NCI-H446 (cell line): ENCODE data around the gene CD99.
"Not testable (repeated sequence)": the region's sequence is repeated elsewhere in the genome, so short reads cannot be mapped to it uniquely, and the experiment has no call there.

Experiments
- DNase-seq, 2 experiments: peaks; one replicate each; lab custom pipeline; 2025; lab: John Stamatoyannopoulos, UW

Gene CD99

GRCh38 chrX:2732076-2732475, 41.0 kb downstream of the CD99 start:
- no peak for DNase-seq

DNA sequence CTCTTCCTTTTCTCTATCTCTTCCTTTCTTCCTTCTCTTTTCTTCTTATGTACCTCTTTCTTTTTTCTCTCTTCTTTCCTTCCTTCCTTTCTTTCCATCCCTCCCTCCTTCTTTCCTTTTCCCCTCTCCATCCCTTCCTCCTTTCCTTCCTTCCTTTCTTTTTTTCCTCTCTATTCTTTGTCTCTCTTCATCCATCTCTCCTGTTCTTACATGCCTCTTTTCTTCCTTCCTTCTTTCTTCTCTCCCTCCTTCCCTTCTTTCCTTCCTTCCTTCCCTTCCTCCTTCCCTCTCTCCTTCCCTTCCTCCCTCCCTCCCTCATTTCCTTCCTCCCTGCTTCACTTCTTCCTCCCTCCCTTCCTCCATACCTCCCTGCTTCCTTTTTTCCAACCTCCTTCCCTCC, 41.6 kb downstream of the CD99 start:
- DNase-seq: no peak

- DNase-seq: no peak
Measured at GRCh38 chrX:2733286-2733685, 42.2 kb downstream of the CD99 start.

DNA sequence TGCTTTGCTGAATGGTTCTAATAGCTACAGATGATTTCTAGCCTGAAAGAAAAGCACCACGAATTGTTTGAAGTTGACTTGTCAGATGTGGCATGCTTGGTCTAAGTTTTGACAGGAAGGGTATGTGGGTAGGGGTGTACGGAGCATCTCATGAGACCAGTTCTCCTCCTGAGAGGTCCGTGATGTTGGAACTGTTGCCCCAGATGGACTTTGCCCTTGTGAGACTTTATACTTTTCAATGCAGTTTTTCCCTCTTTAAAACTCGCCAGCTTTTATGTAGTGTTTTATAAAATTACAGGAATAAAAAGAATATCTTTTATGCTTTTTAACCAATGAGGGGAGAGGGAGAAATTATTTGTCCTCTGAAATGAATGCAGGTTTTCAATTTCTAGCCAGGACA, 44.2 kb downstream of the CD99 start:
- no peak for DNase-seq

- DNase-seq: no peak
Measured at GRCh38 chrX:2740672-2741071, 49.6 kb downstream of the CD99 start.

- DNase-seq: no peak
Measured at GRCh38 chrX:2741386-2741785, 50.3 kb downstream of the CD99 start.

GRCh38 chrX:2746250-2746649, 55.2 kb downstream of the CD99 start:
- DNase-seq: not testable (repeated sequence)

DNA sequence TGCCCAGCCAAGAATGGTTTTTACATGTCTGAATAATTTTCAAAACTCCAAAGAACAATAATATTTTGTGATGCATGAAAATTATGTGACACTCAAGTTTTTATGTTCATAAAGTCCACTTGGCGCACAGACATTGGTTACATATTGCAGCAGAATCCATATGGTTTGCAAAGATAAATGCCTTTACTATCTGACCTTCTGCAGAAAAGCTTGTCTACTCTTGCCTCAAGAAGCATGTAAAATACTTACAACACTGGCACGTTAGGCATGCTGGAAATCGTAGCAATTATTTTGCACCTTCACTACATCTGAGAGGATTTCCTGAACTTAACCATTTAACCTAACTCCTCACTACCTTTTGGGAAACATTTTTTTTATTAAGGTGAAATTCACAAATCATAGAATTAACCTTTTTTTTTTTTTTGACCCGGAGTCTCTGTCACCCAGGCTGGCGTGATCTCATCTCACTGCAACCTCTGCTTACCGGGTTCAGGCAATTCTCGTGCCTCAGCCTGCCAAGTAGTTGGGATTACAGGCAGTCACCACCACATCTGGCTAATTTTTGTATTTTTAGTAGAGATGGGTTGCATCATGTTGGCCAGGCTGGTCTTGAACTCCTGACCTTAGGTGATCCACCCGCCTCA, 57.2 kb downstream of the CD99 start:
- no peak for DNase-seq

- DNase-seq: no peak
Measured at GRCh38 chrX:2748815-2749188, 57.7 kb downstream of the CD99 start.

GRCh38 chrX:2751291-2751690, 60.2 kb downstream of the CD99 start:
- no peak for DNase-seq

GRCh38 chrX:2751874-2752300, 60.8 kb downstream of the CD99 start, which contains the start of gene XG:
Gene XG (plus strand): TSS chrX:2752040. CDS start chrX:2752275, 235 bp downstream.
- not testable (repeated sequence) for DNase-seq

- DNase-seq: not testable (repeated sequence)
Measured at GRCh38 chrX:2752441-2752840, 61.3 kb downstream of the CD99 start.

- not testable (repeated sequence) for DNase-seq
Measured at GRCh38 chrX:2755163-2755715, 64.1 kb downstream of the CD99 start.

DNA sequence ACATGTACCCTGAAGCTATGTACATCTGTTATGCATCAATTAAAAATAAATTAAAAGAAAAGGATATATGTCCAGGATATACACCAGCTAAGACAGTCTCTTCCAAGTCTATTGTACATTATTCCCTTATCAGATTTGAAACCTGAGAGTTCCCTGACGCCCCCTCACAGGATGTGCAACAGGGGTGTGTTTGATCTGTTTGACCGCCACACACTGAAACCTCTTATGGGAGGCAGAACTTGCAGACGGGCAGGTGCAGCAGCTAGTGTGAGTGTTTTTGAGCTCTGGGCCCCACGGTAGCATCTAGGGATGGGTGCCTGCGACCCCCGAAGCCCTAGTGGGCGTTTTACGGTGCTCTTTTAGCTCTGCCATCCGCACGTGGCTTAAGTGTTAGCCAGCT, 65.5 kb downstream of the CD99 start:
- no peak for DNase-seq

DNA sequence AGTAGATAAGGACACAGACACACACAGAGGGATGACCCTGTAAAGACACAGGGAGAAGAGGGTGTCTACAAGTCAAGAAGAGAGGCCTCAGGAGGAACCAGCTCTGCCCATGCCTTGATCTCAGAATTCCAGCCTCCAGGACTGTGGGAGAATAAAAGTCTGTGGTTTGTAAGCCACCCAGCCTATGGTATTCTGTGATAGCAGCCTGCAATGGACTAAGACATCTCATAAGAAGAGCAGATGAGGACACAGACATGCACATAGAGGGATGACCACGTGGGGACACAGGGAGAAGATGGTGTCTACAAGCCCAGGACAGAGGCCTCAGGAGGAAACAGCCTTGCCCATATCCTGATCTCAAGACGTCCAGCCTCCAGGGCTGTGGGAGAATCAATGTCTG, 70.2 kb downstream of the CD99 start:
- DNase-seq: no peak

GRCh38 chrX:2762671-2763070, 71.6 kb downstream of the CD99 start:
- not testable (repeated sequence) for DNase-seq

GRCh38 chrX:2764766-2765548, 73.9 kb downstream of the CD99 start:
- DNase-seq: not testable (repeated sequence)

GRCh38 chrX:2765549-2765830, 74.4 kb downstream of the CD99 start:
- DNase-seq: no peak

DNA sequence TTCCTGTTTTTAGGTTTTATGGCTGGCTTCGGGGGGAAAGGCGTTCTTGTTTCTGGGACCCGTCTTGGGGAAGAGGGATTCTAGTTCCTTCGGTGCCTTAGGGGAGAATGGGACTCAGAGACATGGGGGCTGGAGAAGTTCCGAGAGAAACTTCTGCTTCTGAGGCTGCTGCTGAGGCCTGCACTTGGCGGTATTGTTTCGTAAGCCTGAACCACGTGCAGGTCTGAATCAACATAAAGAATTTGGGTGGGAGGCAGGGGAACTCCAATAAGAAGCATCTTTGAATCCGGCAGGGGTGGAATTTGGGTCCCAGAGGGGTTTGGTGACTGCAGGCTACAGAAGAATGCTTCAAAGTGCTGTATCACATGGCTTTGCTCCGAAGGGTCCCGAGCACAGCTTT, 75.8 kb downstream of the CD99 start:
- no peak for DNase-seq

GRCh38 chrX:2767631-2768455, 76.7 kb downstream of the CD99 start:
- no peak for DNase-seq

DNA sequence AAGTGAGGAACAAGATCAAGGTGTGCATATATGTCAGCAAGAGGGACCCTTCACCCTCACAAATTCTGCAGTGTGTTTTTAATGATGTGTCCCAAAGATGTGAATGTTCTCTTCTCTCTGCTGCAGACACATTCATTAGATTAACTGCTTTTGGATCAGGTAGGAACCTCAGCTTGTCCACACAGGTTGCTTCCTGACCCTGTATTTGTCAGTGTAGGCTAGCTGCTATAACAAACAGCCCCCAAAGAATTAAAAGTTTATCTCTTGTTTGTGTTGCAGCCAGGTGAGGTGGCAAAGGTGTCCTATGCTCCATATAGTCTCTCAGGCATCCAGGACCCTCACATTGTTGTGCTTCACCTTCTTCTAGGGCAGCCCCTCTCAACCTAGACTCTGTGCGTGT, 78.5 kb downstream of the CD99 start:
- no peak for DNase-seq
